Stimulated activated CD4-positive, alpha-beta T cell treated with anti-CD3 and anti-CD28 coated beads, Interleukin-4, amount 100 ng/mL, for 4 hours (primary cell): ENCODE measurements around the gene NEUROG3.

Experiments used
- DNase-seq, 2 experiments: peaks; one replicate each; pipeline ENCODE4 v3.0.0-alpha.2; 2020

Gene NEUROG3

GRCh38 chr10:69573056-69573806 is at the start of gene NEUROG3:
NEUROG3 (minus strand) TSS chr10:69573422; CDS start chr10:69573043, 379 bp downstream.
- DNase-seq = no peak

DNA sequence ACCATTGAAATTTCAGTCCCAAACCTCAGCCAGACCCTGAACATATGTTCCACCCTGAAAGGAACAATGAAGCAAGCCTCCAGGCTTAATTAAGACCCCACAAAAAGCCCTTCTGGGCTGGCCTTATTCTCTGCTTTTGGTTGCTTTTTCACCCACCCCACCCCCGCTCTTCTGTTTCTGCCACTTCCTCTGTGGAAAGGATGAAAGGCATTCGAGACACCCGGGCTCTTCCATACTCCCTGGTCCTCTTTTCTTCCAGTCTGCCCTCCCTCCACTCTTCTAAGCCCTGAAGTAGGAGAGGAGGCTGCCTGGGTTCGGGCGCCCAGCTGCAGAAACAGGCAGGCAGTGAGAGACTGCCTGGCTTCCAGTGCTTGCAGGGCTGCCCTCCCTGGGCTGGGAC is 47.4 kb upstream of the NEUROG3 start:
- no peak for DNase-seq

GRCh38 chr10:69619626-69620025 is 46.4 kb upstream of the NEUROG3 start:
- DNase-seq = no peak

- DNase-seq = no peak
Measured at GRCh38 chr10:69618746-69619145, 45.5 kb upstream of the NEUROG3 start.

GRCh38 chr10:69616358-69616757 is 43.1 kb upstream of the NEUROG3 start:
- DNase-seq = no peak

- DNase-seq = no peak
Measured at GRCh38 chr10:69614130-69614529, 40.9 kb upstream of the NEUROG3 start.

DNA sequence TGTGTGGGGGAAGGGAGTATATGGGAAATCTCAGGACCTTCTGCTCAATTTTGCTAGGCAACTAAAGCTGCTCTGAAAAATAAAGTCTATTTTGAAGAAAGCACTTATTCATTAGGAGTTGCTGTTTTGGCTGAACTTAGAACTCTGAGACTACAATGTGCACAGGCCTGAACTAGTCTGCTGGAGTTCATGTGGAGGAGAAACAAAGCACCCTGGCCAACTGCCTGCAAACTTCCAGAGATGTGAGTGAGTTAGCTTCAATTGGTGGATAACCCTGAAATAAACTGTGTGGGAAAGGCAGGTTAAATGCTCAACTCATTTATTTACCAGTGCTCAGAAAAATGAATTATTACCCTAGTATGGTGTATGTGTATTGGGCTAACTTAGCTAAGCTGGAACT is 39.5 kb upstream of the NEUROG3 start:
- no peak for DNase-seq

DNA sequence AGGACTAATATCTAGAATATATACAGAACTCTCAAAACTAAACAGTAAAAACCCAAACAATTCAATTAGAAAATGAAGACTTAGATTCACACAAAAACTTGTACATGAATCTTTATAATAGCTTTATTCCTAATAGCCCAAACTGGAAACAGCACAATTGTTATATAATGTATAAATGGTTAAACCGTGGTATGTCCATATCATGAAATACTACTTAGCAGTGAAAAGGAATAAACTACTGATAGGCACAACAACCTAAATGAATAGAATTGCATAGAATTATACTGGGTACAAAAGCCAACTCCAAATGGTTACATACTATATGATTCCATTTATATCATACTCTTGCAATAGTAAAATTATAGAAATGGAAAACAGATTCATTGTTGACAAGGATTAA is 35.9 kb upstream of the NEUROG3 start:
- no peak for DNase-seq

DNA sequence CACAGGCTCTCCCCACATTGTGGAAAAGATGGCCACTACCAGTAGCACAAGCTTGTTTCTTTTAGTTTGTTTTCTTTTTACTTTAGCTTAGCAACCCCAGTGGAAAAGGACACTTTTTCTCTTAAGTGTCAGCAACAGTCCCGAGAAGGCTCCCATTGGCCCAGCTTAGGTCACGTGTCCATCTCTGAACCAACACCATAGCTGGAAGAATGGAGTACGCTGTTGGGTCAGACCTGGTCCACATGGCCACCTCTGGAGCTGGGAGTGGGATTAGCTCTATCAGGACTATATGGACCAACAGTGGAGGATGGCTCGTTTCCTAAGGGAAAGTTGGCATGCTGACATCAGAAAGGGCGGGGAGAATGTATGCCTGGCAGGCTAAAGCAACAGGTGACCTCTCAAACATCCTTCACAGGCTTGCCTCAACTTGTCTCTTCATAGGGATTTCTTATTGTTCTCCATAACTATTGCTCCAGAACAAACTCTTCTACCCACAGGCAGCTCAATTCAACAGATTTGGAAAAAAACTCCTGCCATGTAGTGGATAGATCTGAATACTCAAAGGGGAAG is 27.6 kb upstream of the NEUROG3 start:
- no peak for DNase-seq

DNA sequence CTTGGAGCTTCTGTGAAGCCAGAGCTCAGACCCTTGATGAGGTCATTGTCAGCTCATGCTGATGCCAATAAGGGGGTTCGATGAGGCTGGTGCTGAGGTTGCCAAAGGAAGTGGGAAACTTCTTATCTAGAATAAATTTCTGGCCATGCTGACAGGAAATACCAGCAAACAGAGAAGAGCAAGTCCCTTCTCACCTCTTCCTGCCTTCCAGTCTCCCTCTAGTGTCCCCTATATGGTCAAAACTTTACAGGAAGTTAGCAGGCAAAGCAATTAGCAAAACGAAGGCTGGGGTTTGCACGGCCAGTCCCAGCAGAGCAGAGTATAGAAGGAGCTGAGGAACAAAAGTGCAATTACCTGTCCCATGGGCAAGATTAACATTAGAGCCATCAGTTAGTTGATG is 15.1 kb upstream of the NEUROG3 start:
- no peak for DNase-seq

- DNase-seq = no peak
Measured at GRCh38 chr10:69584624-69585023, 11.4 kb upstream of the NEUROG3 start.

DNA sequence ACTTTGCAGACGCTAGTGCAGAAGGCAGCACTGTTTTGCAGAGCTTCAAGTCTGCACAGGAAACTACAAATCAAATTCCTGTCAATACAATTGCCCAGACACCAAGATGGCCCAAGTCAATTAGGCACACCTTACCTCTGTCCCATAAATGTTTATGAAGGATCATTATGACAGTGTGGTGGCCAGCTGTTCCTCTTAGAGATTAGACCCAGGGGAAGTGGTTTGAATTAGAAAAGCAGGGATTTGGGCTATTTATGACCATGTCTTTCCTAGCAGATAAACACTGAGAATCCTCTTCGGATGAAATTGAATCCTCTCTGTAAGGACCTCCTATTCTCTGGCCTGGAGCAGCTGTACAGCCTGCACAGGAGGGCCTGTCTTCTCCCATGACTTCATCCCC is 9.9 kb upstream of the NEUROG3 start:
- DNase-seq = no peak

DNA sequence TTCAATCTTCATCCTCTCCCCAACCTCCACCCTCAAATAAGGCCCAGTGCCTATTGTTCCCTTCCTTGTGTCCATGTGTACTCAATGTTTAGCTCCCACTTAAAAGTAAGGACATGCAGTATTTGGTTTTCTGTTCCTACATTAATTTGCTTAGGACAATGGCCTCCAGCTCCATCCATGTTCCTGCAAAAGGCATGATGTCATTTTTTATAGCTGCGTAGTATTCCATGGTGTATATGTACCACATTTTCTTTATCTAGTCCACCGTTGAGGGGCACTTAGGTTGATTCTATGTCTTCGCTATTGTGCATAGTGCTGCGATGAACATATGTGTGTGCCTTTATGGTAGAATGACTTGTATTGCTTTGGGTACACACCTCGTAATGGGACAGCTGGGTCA is 7.2 kb upstream of the NEUROG3 start:
- no peak for DNase-seq

DNA sequence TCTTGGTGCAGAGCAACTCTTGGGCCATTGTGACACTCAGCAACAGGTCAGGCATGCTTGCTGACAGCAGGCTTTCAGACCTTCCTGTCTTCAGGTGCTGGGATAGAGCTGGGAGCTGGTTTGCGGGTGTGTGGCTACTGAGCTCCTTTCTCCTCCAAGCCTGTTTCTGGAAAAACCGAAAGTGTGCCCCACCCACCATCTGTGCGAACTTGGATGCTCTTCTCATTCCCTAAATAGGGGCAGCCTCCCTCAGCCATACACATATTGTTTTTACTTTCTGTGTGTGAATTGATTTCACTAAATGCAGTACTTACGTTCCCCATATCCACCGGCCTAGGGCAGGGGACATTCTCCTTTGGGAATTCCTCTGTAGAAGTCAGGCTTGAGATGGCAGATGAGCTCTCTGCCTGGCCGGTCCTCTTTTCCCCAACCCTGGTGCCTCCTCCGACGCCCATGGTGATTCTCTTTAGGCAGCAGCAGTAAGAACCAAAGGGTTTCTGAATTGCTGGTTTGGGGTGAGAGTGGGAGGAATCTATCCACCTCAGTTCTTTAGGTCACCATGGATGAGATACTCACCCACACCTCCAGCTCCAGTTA is 6.3 kb upstream of the NEUROG3 start:
- no peak for DNase-seq

GRCh38 chr10:69578508-69578991 is 5.3 kb upstream of the NEUROG3 start:
- no peak for DNase-seq

GRCh38 chr10:69577268-69578232 is 4.3 kb upstream of the NEUROG3 start:
- DNase-seq = no peak

GRCh38 chr10:69576334-69577011 is 3.3 kb upstream of the NEUROG3 start:
- DNase-seq = no peak

GRCh38 chr10:69575164-69575722 is 2.0 kb upstream of the NEUROG3 start:
- DNase-seq = no peak

GRCh38 chr10:69574571-69574978 is 1.4 kb upstream of the NEUROG3 start:
- no peak for DNase-seq

DNA sequence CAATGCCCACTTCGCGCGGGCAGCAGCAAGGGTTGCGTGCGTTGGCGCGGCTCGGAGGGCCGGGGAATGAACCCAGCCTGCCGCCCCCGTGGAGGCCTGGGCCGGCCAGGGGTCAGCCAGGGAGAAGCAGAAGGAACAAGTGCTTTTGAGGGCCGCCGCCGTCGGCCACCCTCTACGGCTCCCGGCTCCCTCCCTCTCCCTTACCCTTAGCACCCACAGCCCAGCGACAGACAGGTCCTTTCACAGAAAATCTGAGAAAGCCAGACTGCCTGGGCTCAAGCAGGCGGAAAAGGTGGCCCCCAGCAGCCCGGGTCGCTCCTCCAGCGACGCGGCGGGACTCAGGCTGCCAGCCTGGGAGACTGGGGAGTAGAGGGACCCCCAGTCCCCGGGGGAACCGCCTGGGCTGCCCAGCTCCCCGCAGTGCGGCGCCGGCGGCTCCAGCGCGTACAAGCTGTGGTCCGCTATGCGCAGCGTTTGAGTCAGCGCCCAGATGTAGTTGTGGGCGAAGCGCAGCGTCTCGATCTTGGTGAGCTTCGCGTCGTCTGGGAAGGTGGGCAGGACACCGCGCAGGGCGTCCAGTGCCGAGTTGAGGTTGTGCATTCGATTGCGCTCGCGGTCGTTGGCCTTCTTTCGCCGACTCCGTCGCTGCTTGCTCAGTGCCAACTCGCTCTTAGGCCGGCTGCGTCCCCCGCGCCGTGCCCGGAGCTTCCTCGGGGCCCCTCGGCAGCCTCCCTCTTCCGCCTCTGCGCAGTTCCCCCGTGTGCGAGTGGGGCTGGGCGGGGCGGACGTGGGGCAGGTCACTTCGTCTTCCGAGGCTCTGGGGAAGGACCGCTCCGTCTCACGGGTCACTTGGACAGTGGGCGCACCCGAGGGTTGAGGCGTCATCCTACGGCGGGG is 815 bp downstream of the NEUROG3 start:
- DNase-seq = peak; percentile 15 to 26

- no peak for DNase-seq
Measured at GRCh38 chr10:69571618-69572158, 1.5 kb downstream of the NEUROG3 start.
